ENCODE data around the gene CENATAC.

GRCh38 chr11:119061256-119061655 is 63.3 kb downstream of the CENATAC start:
- TF ChIP-seq CSDC2 (CRISPR knock-in tag; IDR thresholded peaks at IDR 0.05) = no peak
- no peak for TF ChIP-seq TOX (CRISPR knock-in tag; IDR thresholded peaks at IDR 0.05; ENCODE audit: borderline replicate concordance)
- no peak for TF ChIP-seq CREB5 (CRISPR knock-in tag; IDR thresholded peaks at IDR 0.05; ENCODE audit: low read depth)
- no peak for TF ChIP-seq TSHZ2 (CRISPR knock-in tag; IDR thresholded peaks at IDR 0.05)
- TF ChIP-seq ZFP3 (CRISPR knock-in tag; IDR thresholded peaks at IDR 0.05) = no peak
- no peak for TF ChIP-seq ARNTL (CRISPR knock-in tag; IDR thresholded peaks at IDR 0.05; ENCODE audit: borderline replicate concordance, low read depth)

Data from SK-N-SH treated with all-trans-retinoic acid at 6 μM for 48 hours (cell line).